Measurements from ENCODE around the gene CACNA1I.

- TF ChIP-seq, protein P1, sequence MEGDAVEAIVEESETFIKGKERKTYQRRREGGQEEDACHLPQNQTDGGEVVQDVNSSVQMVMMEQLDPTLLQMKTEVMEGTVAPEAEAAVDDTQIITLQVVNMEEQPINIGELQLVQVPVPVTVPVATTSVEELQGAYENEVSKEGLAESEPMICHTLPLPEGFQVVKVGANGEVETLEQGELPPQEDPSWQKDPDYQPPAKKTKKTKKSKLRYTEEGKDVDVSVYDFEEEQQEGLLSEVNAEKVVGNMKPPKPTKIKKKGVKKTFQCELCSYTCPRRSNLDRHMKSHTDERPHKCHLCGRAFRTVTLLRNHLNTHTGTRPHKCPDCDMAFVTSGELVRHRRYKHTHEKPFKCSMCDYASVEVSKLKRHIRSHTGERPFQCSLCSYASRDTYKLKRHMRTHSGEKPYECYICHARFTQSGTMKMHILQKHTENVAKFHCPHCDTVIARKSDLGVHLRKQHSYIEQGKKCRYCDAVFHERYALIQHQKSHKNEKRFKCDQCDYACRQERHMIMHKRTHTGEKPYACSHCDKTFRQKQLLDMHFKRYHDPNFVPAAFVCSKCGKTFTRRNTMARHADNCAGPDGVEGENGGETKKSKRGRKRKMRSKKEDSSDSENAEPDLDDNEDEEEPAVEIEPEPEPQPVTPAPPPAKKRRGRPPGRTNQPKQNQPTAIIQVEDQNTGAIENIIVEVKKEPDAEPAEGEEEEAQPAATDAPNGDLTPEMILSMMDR (IDR thresholded peaks at IDR 0.05) = no peak
- no peak for TF ChIP-seq ZFX (IDR thresholded peaks at IDR 0.05; ENCODE audit: borderline replicate concordance)
Measured at GRCh38 chr22:39610246-39610645, 39.7 kb downstream of the CACNA1I start.

Measured in 22Rv1 (cell line).